ENCODE measurements around the gene ALG3.

- TF ChIP-seq POLR2A (IDR thresholded peaks at IDR 0.05): no peak
- no peak for TF ChIP-seq EP300 (IDR thresholded peaks at IDR 0.05)
These were observed 10.4 kb downstream of the ALG3 start for GRCh38 chr3:184238246-184238818.
